K562 (cell line): ENCODE data around the gene CNDP2. TPM values are rescaled to one million over a fixed set of nuclear protein-coding genes. Genes with fewer than 3 reads are reported as not detected.

Source experiments
- ATAC-seq: fragments of 200-7000 bp; cut with Tn5 transposase; 3 replicates; pipeline ENCODE4 v1.9.1; 2020; ENCODE audit warnings: moderate library complexity
- BruUV-seq: library from RNA; stranded (reverse); fragments of 400-500 nt; replicated peaks from 2 replicates; lab custom pipeline; 2021; lab: Mats Ljungman, UMichigan
- CTCF ChIA-PET: fragments of 300-600 bp; formaldehyde crosslinking; extraction: SDS; loops from one replicate; lab custom pipeline; 2021; ENCODE audit warnings: low intra/inter-chr PET ratio; lab: Yijun Ruan, JAX
- POLR2A ChIA-PET: fragments of 300-600, 350-650 bp; sonication (Branson Sonifier 250); formaldehyde crosslinking; extraction: SDS; loops from one replicate; lab custom pipeline; 2021; ENCODE audit warnings: antibody characterized with exemption, inconsistent platforms; lab: Yijun Ruan, JAX
- DNase-seq, 4 experiments: peaks; one replicate each; pipeline versions ENCODE4 v3.0.0 to v3.0.0-alpha.2; 2011 to 2018; ENCODE audit warnings: low spot score in 3 of 4, mixed read lengths in 3 of 4; ENCODE audit errors: extremely low read depth in 1 of 4
- FAIRE-seq: peaks from 2 replicates; lab custom pipeline; 2011; peaks lifted over from hg19 to GRCh38; lab: Jason Lieb, UNC
- H2AFZ ChIP-seq: 2 replicates; pipeline ENCODE4 v1.6.0; 2011; ENCODE audit warnings: low read depth, low read length, control low read depth, inconsistent platforms
- H3K27ac ChIP-seq: fragments of 200-600 bp; 3 replicates; pipeline ENCODE4 v1.8.0; 2011; ENCODE audit warnings: low read depth, mild to moderate bottlenecking, control low read depth, inconsistent platforms, low read length, moderate library complexity, mixed read lengths; ENCODE audit errors: extremely low read depth
- H3K27me3 ChIP-seq, 2 experiments: fragments of 300-600 bp in 1 of 2; 2 replicates in 1 of 2; 3 replicates in 1 of 2; pipeline versions ENCODE4 v1.6.0 to v1.8.0; 2011; ENCODE audit warnings: inconsistent platforms in 2 of 2, low read length in 2 of 2, mild to moderate bottlenecking in 1 of 2, mixed read lengths in 1 of 2, moderate library complexity in 1 of 2; ENCODE audit not compliant: control insufficient read depth in 2 of 2, insufficient read depth in 2 of 2
- H3K36me3 ChIP-seq: fragments of 300-600 bp; 3 replicates; pipeline ENCODE4 v1.8.0; 2011; ENCODE audit warnings: mild to moderate bottlenecking, low read length, inconsistent platforms; ENCODE audit not compliant: control insufficient read depth, insufficient read depth
- H3K4me1 ChIP-seq, 2 experiments: fragments of 200-600 bp in 1 of 2; replicated peaks in 1 of 2; 2 replicates in 1 of 2; 3 replicates in 1 of 2; pipeline versions ENCODE4 v1.5.1 to v1.8.0; 2011; ENCODE audit warnings: inconsistent platforms in 2 of 2, low read length in 2 of 2, mild to moderate bottlenecking in 1 of 2, mixed read lengths in 1 of 2, moderate library complexity in 1 of 2; ENCODE audit not compliant: control insufficient read depth in 2 of 2, insufficient read depth in 2 of 2
- H3K4me2 ChIP-seq: 2 replicates; pipeline ENCODE4 v1.6.1; 2011; ENCODE audit warnings: low read length, control low read depth, inconsistent platforms, mixed read lengths; ENCODE audit not compliant: insufficient read depth
- H3K4me3 ChIP-seq: fragments of 200-600 bp; sonication (generic), shearing (Covaris generic); 2 replicates; pipeline ENCODE4 v1.5.1; 2016; ENCODE audit warnings: control low read depth, inconsistent platforms
- H3K79me2 ChIP-seq: fragments of 200-600 bp; 3 replicates; pipeline ENCODE4 v1.8.0; 2011; ENCODE audit warnings: low read length, inconsistent platforms; ENCODE audit not compliant: control insufficient read depth, insufficient read depth
- H3K9ac ChIP-seq, 2 experiments: 2 replicates each; pipeline versions ENCODE4 v1.6.0 to v1.6.1; 2011; ENCODE audit warnings: low read depth in 2 of 2, low read length in 2 of 2, control low read depth in 1 of 2, inconsistent platforms in 1 of 2, mild to moderate bottlenecking in 1 of 2, mixed read lengths in 1 of 2; ENCODE audit not compliant: insufficient read depth in 1 of 2
- H3K9me1 ChIP-seq: one replicate; pipeline ENCODE4 v1.6.0; 2011; ENCODE audit warnings: inconsistent platforms, mild to moderate bottlenecking, low read length, moderate library complexity; ENCODE audit not compliant: control insufficient read depth, insufficient read depth
- H3K9me3 ChIP-seq: replicated peaks from 2 replicates; pipeline ENCODE4 v1.5.1; 2011; ENCODE audit warnings: low read depth, low read length, inconsistent platforms; ENCODE audit not compliant: control insufficient read depth, insufficient read depth
- H4K20me1 ChIP-seq: replicated peaks from 2 replicates; pipeline ENCODE4 v1.6.1; 2011; ENCODE audit warnings: low read length, inconsistent platforms, mixed read lengths; ENCODE audit not compliant: control insufficient read depth, insufficient read depth
- AFF4 ChIP-seq: sonication (generic); formaldehyde crosslinking; IDR thresholded peaks from 2 replicates; pipeline ENCODE4 v1.8.0; 2023; ENCODE audit warnings: mild to moderate bottlenecking, missing genetic modification reagents
- ATF1 ChIP-seq, 2 experiments: fragments of 450-650 bp in 1 of 2; IDR thresholded peaks; 2 replicates each; pipeline ENCODE4 v1.6.1; 2016; ENCODE audit warnings: missing compliant biosample characterization in 1 of 2, missing genetic modification characterization in 1 of 2
- DIDO1 ChIP-seq: fragments of 450-650 bp; IDR thresholded peaks from 2 replicates; pipeline ENCODE4 v1.6.1; 2016; ENCODE audit warnings: low read depth, missing biosample characterization, missing genetic modification characterization
- MECOM ChIP-seq: fragments of 250-450 bp; sonication (Bioruptor Pico); IDR thresholded peaks from 2 replicates; pipeline ENCODE4 v1.8.0; 2022; ENCODE audit warnings: inconsistent platforms
- MLLT1 ChIP-seq, 2 experiments: fragments of 450-650 bp; IDR thresholded peaks; 2 replicates each; pipeline ENCODE4 v1.6.1; 2016
- NELFE ChIP-seq: IDR thresholded peaks from 2 replicates; pipeline ENCODE4 v1.6.1; 2011; ENCODE audit warnings: mild to moderate bottlenecking; ENCODE audit not compliant: insufficient read depth, insufficient read length
- SMAD4 ChIP-seq: fragments of 250-450 bp; sonication (Bioruptor Pico); conservative IDR thresholded peaks from 2 replicates; pipeline ENCODE4 v1.8.0; 2021; ENCODE audit warnings: inconsistent platforms, mild to moderate bottlenecking, moderate library complexity
- WGBS: fragments of 100-300 bp; shearing (Covaris generic); methylation state at CpG from one replicate; pipeline ENCODE4 v1.1.6; 2016; ENCODE audit warnings: low coverage, mixed read lengths; ENCODE audit not compliant: insufficient coverage; ENCODE audit errors: missing lambda C conversion rate; 5-methylcytosine and 5-hydroxymethylcytosine counted together
- in situ Hi-C: fragments of 300-500 bp; cut with MboI; formaldehyde crosslinking; loops from 4 replicates; pipeline ENCODE4 v1.15.0; 2018; ENCODE audit warnings: inconsistent platforms, mixed read lengths
- intact Hi-C: fragments of 100-400 bp; cut with micrococcal nuclease; formaldehyde crosslinking; loops from 2 replicates; pipeline ENCODE4 v1.14.2; 2022
- polyA plus RNA-seq, 8 experiments: library from polyadenylated mRNA; depleted of rRNA in 4 of 8; stranded (reverse) in 5 of 8; unstranded in 3 of 8; fragments of >200 nt; fragmentation: Nextera tagmentation in 2 of 8; fragmentation: Illumina TruSeq in 1 of 8; extraction: Ambion mirVana in 2 of 8; extraction: Trizol in 1 of 8; gene quantifications; 2 replicates each; pipeline versions ENCODE4 v1.2.1 to v1.2.3, GENCODE V29; 2011 to 2014; ENCODE audit warnings: inconsistent platforms in 1 of 8, missing spikeins in 1 of 8
- total RNA-seq, 7 experiments: library from RNA; depleted of rRNA in 6 of 7; stranded (reverse); fragments of >200 nt in 6 of 7; fragmentation: Illumina TruSeq in 2 of 7; extraction: Trizol in 2 of 7; gene quantifications; 2 replicates each; pipeline versions ENCODE4 v1.2.1 to v1.2.3, GENCODE V29; 2011 to 2021; ENCODE audit warnings: low replicate concordance in 1 of 7
- TF ChIP-seq, protein P1 (sequence below), 2 experiments: IDR thresholded peaks in 1 of 2; conservative IDR thresholded peaks in 1 of 2; 2 replicates each; pipeline ENCODE4 v1.6.1; 2016; ENCODE audit warnings: low read depth in 2 of 2, mild to moderate bottlenecking in 1 of 2, missing compliant biosample characterization in 1 of 2, missing genetic modification characterization in 1 of 2, moderate library complexity in 1 of 2

The CNDP2 gene
- total and polyA plus RNA-seq, 9 of the 15 experiments (the other 6 are each of a cell fraction or from before 2014, with no cell fraction given), result 34.1 to 128 (median 53.8) TPM

GRCh38 chr18:74488354-74488753 lies 7.8 kb upstream of the CNDP2 start (continued):
- TF ChIP-seq AFF4 (CRISPR knock-in tag), result no peak

- H3K4me2 ChIP-seq, result peak overlapping the region; percentile 70
- peaks cover 11 to 12% of the 10 kb centered on the region in 2 experiments; a peak in 3 of 5 replicates for H3K4me1 ChIP-seq
- H3K27me3 ChIP-seq, result no peaks in the 10 kb centered on the region
- H4K20me1 ChIP-seq, result no peaks in the 10 kb centered on the region
- peak; percentile 82 for ATAC-seq
- no peak overlapping the region for H3K4me3 ChIP-seq
- intact Hi-C loops, result no loop called here
- no peaks in the 10 kb centered on the region for H3K9me3 ChIP-seq
- peak overlapping the region; percentile 62 for H3K27ac ChIP-seq
- peak overlapping the region; percentile 85 for H2AFZ ChIP-seq
- DNase-seq, result peak in 3 of 4 experiments; percentile 12 to 64 (median 42)
- H3K36me3 ChIP-seq, result no peaks in the 10 kb centered on the region
- POLR2A ChIA-PET, result no interaction called here
- no TSS peak for BruUV-seq
- in situ Hi-C loops, result no loop called here
- peak; percentile 75 for FAIRE-seq
- 9% methylated on average over 8 of the region's 8 CpGs for WGBS
- peak overlapping the region in 1 of 2 experiments; percentile 23; a peak in 2 of 4 replicates for H3K9ac ChIP-seq
- no peaks in the 10 kb centered on the region for H3K9me1 ChIP-seq
- CTCF ChIA-PET, result no interaction called here
- H3K79me2 ChIP-seq, result no peaks in the 10 kb centered on the region
- TF ChIP-seq NELFE (no peak), MECOM (CRISPR knock-in tag) (peak; percentile 86; the same call in 1 of the 2 replicates), DIDO1 (tag) (no peak), ATF1 (CRISPR knock-in tag; IDR thresholded peaks at IDR 0.05) (no peak), ATF1 (tag; IDR thresholded peaks at IDR 0.05) (no peak), MLLT1 (IDR thresholded peaks at IDR 0.05) (no peak), SMAD4 (CRISPR knock-in tag) (0 out of 2 replicates have a peak, but pooled peaks have one; percentile 23)
- TF ChIP-seq, protein P1, sequence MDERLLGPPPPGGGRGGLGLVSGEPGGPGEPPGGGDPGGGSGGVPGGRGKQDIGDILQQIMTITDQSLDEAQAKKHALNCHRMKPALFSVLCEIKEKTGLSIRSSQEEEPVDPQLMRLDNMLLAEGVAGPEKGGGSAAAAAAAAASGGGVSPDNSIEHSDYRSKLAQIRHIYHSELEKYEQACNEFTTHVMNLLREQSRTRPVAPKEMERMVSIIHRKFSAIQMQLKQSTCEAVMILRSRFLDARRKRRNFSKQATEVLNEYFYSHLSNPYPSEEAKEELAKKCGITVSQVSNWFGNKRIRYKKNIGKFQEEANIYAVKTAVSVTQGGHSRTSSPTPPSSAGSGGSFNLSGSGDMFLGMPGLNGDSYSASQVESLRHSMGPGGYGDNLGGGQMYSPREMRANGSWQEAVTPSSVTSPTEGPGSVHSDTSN (CRISPR knock-in tag; IDR thresholded peaks at IDR 0.05; ENCODE audit: low read depth), result no peak
- TF ChIP-seq, protein P1 (tag; conservative IDR thresholded peaks at IDR 0.05; ENCODE audit: low read depth), result peak; percentile 72
These were observed 7.3 kb upstream of the CNDP2 start for GRCh38 chr18:74488864-74489263.
